SK-N-SH treated with all-trans-retinoic acid at 6 μM for 48 hours (cell line): ENCODE data around the gene ARID5B.
"Not testable (repeated sequence)": the region's sequence is repeated elsewhere in the genome, so short reads cannot be mapped to it uniquely, and the experiment has no call there.

ENCODE experiments used
- ARNTL ChIP-seq: fragments of 450-650 bp; formaldehyde crosslinking; IDR thresholded peaks from 2 replicates; pipeline ENCODE4 v1.5.0; 2020; ENCODE audit warnings: low read depth, mild to moderate bottlenecking, moderate library complexity, borderline replicate concordance
- ISL1 ChIP-seq: fragments of 250-450 bp; sonication (Bioruptor Pico); IDR thresholded peaks from 2 replicates; pipeline ENCODE4 v2.1.2; 2022; ENCODE audit warnings: mild to moderate bottlenecking, moderate library complexity
- RARB ChIP-seq: fragments of 250-450 bp; sonication (Bioruptor Pico); IDR thresholded peaks from 2 replicates; pipeline ENCODE4 v1.8.0; 2021; ENCODE audit warnings: mild to moderate bottlenecking, moderate library complexity
- TF ChIP-seq, protein P1 (sequence below): fragments of 250-450 bp; sonication (Bioruptor Pico); IDR thresholded peaks from 2 replicates; pipeline ENCODE4 v1.8.0; 2021; ENCODE audit warnings: low read depth, mild to moderate bottlenecking, moderate library complexity, borderline replicate concordance
- TF ChIP-seq, protein P2 (sequence below): fragments of 250-450 bp; sonication (Bioruptor Pico); IDR thresholded peaks from 2 replicates; pipeline ENCODE4 v1.8.0; 2020; ENCODE audit warnings: mild to moderate bottlenecking, moderate library complexity, borderline replicate concordance
- TF ChIP-seq, protein P3 (sequence below): fragments of 250-450 bp; sonication (Bioruptor Pico); IDR thresholded peaks from 2 replicates; pipeline ENCODE4 v1.5.1; 2020; ENCODE audit warnings: low read depth, mild to moderate bottlenecking, moderate library complexity

DNA sequence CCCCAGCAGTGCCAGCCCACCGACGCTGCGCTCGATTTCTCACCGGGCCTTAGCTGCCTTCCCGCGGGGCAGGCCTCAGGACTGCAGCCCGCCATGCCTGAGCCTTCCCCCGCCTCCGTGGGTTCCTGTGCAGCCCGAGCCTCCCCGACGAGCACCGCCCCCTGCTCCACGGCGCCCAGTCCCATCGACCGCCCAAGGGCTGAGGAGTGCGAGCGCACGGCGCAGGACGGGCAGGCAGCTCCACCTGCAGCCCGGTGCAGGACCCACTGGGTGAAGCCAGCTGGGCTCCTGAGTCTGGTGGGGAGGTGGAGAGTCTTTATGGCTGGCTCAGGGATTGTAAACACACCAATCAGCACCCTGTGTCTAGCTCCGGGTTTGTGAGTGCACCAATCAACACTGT lies 33.7 kb upstream of the ARID5B start:
- not testable (repeated sequence) for TF ChIP-seq ISL1, RARB, ARNTL (CRISPR knock-in tag)
- TF ChIP-seq, protein P1, sequence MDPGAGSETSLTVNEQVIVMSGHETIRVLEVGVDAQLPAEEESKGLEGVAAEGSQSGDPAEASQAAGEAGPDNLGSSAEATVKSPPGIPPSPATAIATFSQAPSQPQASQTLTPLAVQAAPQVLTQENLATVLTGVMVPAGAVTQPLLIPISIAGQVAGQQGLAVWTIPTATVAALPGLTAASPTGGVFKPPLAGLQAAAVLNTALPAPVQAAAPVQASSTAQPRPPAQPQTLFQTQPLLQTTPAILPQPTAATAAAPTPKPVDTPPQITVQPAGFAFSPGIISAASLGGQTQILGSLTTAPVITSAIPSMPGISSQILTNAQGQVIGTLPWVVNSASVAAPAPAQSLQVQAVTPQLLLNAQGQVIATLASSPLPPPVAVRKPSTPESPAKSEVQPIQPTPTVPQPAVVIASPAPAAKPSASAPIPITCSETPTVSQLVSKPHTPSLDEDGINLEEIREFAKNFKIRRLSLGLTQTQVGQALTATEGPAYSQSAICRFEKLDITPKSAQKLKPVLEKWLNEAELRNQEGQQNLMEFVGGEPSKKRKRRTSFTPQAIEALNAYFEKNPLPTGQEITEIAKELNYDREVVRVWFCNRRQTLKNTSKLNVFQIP (CRISPR knock-in tag): not testable (repeated sequence)
- TF ChIP-seq, protein P2, sequence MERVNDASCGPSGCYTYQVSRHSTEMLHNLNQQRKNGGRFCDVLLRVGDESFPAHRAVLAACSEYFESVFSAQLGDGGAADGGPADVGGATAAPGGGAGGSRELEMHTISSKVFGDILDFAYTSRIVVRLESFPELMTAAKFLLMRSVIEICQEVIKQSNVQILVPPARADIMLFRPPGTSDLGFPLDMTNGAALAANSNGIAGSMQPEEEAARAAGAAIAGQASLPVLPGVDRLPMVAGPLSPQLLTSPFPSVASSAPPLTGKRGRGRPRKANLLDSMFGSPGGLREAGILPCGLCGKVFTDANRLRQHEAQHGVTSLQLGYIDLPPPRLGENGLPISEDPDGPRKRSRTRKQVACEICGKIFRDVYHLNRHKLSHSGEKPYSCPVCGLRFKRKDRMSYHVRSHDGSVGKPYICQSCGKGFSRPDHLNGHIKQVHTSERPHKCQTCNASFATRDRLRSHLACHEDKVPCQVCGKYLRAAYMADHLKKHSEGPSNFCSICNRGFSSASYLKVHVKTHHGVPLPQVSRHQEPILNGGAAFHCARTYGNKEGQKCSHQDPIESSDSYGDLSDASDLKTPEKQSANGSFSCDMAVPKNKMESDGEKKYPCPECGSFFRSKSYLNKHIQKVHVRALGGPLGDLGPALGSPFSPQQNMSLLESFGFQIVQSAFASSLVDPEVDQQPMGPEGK (CRISPR knock-in tag): not testable (repeated sequence)
- TF ChIP-seq, protein P3, sequence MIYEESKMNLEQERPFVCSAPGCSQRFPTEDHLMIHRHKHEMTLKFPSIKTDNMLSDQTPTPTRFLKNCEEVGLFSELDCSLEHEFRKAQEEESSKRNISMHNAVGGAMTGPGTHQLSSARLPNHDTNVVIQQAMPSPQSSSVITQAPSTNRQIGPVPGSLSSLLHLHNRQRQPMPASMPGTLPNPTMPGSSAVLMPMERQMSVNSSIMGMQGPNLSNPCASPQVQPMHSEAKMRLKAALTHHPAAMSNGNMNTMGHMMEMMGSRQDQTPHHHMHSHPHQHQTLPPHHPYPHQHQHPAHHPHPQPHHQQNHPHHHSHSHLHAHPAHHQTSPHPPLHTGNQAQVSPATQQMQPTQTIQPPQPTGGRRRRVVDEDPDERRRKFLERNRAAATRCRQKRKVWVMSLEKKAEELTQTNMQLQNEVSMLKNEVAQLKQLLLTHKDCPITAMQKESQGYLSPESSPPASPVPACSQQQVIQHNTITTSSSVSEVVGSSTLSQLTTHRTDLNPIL (CRISPR knock-in tag): not testable (repeated sequence)
